GM19238 (cell line): ENCODE measurements around the gene PRELID1.
"Not testable (repeated sequence)": the region's sequence is repeated elsewhere in the genome, so short reads cannot be mapped to it uniquely, and the experiment has no call there.

ENCODE experiments used
- DNase-seq: peaks from one replicate; pipeline ENCODE4 v3.0.0; 2011; ENCODE audit warnings: low spot score; ENCODE audit not compliant: insufficient read length

Gene PRELID1, protein sequence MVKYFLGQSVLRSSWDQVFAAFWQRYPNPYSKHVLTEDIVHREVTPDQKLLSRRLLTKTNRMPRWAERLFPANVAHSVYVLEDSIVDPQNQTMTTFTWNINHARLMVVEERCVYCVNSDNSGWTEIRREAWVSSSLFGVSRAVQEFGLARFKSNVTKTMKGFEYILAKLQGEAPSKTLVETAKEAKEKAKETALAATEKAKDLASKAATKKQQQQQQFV

DNA sequence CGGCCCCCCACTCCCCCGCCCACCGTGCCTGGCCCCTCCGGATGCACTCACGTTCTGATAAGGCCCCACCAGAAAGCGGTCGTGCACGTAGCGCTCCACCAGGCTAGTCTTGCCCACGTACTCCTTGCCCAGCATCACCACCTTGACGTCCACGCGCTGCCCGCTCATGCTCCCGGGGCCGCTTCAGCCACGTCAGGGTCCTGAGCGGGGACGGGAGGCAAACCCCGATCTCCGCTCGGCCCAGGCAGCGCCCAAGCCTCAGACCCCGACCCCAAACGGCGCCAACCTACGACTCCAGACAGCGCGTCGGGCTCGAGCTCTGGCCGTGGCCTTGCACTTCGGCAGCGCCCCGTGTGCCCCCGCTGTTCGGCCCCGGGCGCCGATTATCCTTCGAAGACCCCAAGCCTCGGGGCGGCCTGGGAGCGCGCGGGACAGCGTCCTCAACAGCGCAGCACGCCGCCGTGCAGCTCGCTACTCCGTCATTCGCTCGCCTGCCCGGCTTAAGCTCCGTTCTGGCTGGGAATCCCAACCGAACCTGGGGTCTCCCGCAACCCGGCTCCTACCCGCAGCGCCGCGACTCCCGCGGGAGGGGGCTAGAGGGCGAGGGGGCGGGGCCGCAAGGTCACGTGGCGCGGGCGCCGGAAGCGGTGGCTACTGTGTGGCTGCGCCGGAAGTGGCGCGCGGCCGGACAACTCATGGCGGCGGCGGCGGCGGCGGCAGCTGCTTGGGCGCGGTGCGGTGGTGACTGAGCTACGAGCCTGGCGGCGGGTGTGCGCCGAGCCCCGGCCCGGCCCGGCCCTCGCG lies at the start of gene PRELID1, which contains the start of gene RAB24:
TSS of gene PRELID1 (plus strand) at position 679 of the 804 bp plus-strand sequence. CDS start 187 bp downstream, outside the sequence.
TSS of gene RAB24 (minus strand) at position 599 of the 804 bp plus-strand sequence. CDS start at position 168, 431 bp downstream.
- DNase-seq, result peak; percentile 89

DNA sequence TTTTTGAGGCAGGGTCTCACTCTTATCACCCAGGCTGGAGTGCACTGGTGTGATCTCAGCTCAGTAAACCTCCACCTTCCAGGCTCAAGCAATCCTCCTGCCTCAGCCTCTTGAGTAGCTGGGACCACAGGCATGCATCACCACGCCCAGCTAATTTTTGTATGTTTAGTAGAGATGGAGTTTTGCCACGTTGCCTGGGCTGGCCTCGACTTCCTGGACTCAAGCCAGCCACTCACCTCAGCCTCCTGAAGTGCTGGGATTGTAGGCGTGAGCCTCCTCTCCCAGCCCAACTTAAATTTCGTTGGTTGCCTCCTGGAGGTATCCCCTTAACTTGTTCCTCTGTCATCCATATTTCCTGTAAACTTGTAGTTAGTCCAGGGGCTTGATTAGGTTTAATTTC lies 47.3 kb upstream of the PRELID1 start:
- DNase-seq, result no peak

DNA sequence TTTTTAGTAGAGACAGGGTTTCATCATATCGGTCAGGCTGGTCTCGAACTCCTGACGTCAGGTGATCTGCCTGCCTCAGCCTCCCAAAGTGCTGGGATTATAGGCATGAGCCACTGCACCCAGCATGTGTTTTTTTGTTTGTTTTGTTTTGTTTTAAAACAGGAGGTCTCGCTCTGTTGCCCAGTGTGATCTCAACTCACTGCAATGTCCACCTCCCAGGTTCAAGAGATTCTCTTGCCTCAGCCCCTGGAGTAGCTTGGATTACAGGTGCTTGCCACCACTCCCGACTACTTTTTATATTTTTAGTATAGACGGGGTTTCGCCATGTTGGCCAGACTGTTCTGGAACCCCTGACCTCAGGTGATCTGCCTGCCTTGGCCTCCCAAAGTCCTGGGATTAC lies 44.9 kb upstream of the PRELID1 start:
- DNase-seq, result not testable (repeated sequence)

GRCh38 chr5:177260961-177261360 lies 42.6 kb upstream of the PRELID1 start:
- no peak for DNase-seq

- DNase-seq, result no peak
Observed at GRCh38 chr5:177261510-177261909, 42.1 kb upstream of the PRELID1 start.

GRCh38 chr5:177264178-177264577 lies 39.4 kb upstream of the PRELID1 start:
- DNase-seq, result no peak

DNA sequence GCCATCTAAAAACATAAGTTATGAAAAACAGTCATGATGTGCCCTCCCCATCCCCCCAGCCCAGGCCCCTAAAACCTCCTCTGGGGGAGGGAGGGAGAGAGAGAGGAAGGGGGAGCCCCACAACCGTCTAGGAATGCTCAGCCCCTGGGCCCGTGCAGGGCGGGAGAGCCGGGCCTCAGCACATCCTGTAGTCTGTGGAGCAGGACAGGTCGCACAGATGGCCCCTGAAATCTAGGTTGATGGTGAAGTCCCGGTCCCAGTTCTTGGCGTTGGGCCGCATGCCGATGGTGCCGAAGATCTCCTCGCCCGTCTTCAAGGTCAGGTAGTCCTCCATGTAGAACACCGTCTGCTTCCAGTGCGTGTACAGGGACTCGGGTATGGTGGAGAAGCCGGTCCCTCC lies 38.2 kb upstream of the PRELID1 start:
- DNase-seq, result no peak

- DNase-seq, result no peak
Observed at GRCh38 chr5:177269232-177269895, 34.2 kb upstream of the PRELID1 start.

- DNase-seq, result no peak
Observed at GRCh38 chr5:177269976-177270375, 33.6 kb upstream of the PRELID1 start.

GRCh38 chr5:177270653-177271052 lies 32.9 kb upstream of the PRELID1 start:
- no peak for DNase-seq

DNA sequence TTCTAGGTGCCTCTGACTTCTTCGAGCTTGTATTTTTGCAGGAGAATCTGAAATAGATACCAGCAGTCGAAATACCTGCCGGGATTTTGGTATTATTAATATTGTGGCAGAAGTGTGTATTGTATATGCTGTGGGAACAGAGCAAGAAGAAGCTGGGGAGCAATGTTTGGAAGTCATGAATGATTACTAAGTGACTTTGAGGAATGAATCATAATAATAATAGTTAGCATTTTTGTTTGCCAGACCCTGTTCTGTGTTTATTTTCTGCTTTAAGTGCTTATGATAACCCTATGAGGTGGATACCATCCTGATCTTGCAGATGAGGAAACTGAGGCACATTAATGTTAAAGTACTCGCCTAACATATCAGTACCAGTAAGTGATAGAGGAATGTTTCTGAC lies 32.5 kb upstream of the PRELID1 start:
- DNase-seq, result no peak

GRCh38 chr5:177275883-177276282 lies 27.7 kb upstream of the PRELID1 start:
- DNase-seq, result no peak

- DNase-seq, result no peak
Observed at GRCh38 chr5:177276886-177277285, 26.7 kb upstream of the PRELID1 start.

DNA sequence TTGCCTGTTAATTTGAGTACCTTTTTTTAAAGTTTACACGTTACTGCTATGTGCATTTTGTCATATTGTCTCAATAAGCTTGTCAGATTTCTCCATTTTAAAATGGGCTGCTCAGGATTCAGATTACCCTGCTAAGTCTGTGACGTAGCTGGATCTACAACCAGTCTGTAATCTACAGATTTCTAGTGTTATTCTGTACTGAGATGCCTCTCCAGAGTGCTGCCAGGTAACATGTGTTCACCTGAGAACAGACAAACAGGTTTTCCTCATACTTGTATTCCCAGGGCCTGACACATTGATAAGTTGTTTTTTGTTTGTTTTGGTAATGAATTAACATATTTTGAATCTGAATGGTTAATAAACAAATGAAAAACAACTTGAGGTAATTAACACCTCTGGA lies 15.4 kb upstream of the PRELID1 start:
- DNase-seq, result no peak

DNA sequence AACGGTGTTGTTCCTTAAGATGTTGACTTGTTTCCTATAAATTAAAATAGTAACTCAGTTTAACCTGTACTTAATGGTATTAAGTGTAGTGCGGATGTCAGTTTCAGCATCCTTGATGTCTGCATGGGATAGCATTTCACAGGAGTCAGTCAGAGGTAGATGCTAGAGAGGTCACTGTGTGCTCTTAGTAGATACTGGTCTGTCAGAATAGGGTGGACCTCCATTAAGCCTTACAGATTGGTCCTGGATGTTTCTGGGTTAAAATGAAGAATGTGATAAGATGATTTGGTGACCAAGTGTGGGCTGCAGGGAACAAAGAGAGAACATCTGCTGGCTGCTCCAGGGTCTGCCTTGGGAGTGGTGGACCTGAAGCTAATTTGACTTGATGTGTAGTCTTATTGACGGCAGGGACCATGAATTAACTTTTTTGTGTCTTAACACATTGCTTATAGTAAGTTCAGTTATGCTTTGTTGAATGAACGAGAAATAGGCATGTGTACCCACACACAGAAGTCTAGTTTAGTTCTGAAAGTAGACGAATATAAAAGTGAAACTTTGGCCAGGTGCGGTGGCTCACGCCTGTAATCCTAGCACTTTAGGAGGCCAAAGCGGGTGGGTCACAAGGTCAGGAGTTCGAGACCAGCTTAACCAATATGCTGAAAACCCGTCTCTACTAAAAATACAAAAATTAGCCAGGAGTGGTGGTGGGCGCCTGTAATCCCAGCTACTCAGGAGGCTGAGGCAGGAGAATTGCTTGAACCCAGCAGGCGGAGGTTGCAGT lies 12.6 kb upstream of the PRELID1 start:
- DNase-seq, result no peak

DNA sequence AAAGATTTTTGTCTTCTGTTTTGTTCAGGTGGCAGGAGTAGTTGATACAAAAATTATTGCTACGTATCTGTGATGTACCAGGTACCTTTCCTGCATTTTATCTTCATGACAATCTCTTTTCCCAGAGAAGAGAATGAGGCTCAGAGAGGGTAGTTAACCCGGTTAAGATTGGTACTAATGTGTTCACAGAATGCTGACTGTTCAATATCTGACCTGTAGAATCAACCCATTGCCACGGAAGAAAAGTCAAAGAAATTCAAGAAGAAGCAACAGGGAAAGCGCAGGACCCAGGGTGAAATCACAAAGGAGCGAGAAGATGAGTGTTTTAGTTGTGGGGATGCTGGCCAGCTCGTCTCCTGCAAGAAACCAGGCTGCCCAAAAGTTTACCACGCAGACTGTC lies 11.9 kb upstream of the PRELID1 start:
- DNase-seq, result no peak

- DNase-seq, result no peak
Observed at GRCh38 chr5:177293819-177294581, 9.6 kb upstream of the PRELID1 start.

DNA sequence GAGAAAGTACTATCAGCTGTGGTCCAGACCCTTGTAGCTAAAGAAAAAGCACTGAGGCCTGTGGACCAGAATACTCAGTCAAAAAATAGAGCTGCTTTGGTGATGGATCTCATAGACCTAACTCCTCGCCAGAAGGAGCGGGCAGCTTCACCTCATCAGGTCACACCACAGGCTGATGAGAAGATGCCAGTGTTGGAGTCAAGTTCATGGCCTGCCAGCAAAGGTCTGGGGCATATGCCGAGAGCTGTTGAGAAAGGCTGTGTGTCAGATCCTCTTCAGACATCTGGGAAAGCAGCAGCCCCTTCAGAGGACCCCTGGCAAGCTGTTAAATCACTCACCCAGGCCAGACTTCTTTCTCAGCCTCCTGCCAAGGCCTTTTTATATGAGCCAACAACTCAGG lies 9.0 kb upstream of the PRELID1 start:
- DNase-seq, result no peak

GRCh38 chr5:177295924-177296323 lies 7.7 kb upstream of the PRELID1 start:
- no peak for DNase-seq

DNA sequence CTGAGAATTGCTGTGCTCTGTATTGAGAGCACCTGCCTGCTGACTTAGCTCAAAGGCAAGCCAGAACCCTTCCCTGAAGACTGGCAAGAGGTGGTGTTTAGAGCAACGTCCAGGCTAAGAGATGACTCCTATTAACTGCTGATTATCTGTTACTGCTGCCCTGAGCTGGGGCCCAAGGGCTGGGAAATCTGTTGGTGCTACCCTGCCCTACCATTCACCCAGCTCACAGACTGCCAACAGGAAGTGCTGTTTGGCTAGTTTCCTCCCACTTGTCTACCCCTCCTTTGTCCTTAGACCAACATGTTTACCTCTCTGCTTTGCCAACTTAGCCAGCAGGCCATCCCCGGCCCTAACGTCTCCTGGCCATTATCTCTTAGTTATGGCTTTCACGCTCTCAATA lies 7.0 kb upstream of the PRELID1 start:
- no peak for DNase-seq

DNA sequence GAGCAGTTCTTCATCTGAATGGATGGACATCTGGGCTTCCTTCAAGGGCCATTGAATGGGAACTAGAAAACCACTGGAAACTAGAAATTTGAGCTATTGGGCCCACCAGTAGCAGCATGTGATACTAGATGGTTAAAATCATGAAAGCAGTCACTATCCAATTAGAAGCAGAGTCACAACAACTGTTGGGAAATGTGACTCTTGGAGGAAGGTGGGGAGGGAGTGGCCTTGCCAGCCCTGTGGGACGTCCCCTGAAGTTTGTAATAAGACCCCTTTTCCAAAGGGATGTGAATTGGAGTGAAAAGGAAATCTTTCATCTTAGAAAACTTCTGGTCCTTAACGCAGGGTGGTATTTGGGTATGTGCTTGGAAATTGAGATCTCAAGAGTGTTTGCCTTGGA lies 5.7 kb upstream of the PRELID1 start:
- DNase-seq, result no peak
